ENCODE results near the gene TSPAN5.

- TF ChIP-seq CTCF (IDR thresholded peaks at IDR 0.05; ENCODE audit: poor library complexity), result no peak
- TF ChIP-seq EZH2 (IDR thresholded peaks at IDR 0.05; ENCODE audit: borderline replicate concordance), result no peak
- no peak for TF ChIP-seq EZH2phosphoT487 (IDR thresholded peaks at IDR 0.05; ENCODE audit: low read depth, severe bottlenecking, unreplicated experiment)
Measured at GRCh38 chr4:98634061-98634460, 24.4 kb downstream of the TSPAN5 start.

All from hepatocyte (in vitro differentiated cells).